ENCODE measurements around the gene PRPF38B.
A peak's percentile ranks its signal among the peaks of the same experiment; 100 is the strongest.

PRPF38B gene

DNA sequence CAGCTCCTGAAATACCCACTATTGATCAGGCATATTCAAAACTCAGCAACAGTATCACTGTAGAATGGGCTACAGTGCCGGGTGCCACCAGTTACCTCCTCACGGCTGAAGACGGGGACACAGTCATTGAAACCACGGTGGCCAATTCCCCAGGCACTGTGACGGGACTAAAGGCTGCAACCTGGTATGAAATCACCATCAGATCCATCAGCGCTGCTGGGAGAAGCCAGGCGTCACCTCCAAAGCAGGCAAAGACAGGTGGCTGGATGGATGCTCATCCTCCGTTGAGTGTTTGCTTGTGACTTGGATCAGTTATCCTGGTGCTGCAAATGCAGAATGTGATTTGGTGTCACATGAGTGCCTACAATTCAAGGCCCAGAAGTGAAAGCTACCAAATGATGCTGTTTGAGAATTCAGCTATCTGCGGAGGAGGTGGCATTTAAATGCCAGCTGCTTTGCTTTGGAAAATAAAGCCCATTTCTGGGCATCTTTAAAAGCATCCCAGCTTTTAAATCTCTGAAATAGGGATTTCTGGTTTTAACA, 25.7 kb downstream of the PRPF38B start:
- no peak for DNase-seq (ENCODE audit: low spot score)

DNA sequence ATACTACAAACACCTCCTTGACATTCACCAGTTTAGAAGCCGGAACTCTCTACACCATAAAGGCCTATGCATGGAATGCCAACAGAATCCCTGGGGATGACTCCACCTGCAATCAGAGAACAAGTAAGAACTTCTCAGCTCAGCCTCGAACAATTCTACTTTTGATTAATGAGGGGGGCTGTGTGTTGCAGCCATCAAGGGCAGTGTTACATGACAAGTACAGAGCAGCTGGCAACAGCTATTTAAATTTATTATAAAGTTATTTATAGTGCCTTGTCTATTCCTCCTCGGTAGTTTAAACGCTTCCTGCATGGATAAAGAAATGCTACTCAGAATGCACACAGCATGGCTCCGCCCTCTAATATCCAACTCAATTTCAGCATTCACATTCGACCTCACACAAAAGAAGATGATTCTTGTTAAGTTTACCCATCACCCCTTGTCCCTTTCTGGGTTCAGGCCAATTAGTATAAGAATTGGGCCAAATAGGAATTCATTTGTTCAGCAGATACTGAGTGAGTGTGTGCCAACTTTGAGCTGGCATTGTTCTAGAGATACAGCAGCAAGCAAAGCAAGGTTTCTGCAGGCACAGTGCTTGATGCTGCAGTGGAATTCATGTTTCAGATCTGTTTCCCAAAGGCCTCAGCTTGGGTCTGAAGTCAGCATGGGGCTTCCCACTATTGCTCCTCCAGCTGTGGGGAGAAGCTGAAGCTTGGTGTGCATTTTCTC, 27.0 kb downstream of the PRPF38B start:
- DNase-seq (ENCODE audit: low spot score): no peak

DNA sequence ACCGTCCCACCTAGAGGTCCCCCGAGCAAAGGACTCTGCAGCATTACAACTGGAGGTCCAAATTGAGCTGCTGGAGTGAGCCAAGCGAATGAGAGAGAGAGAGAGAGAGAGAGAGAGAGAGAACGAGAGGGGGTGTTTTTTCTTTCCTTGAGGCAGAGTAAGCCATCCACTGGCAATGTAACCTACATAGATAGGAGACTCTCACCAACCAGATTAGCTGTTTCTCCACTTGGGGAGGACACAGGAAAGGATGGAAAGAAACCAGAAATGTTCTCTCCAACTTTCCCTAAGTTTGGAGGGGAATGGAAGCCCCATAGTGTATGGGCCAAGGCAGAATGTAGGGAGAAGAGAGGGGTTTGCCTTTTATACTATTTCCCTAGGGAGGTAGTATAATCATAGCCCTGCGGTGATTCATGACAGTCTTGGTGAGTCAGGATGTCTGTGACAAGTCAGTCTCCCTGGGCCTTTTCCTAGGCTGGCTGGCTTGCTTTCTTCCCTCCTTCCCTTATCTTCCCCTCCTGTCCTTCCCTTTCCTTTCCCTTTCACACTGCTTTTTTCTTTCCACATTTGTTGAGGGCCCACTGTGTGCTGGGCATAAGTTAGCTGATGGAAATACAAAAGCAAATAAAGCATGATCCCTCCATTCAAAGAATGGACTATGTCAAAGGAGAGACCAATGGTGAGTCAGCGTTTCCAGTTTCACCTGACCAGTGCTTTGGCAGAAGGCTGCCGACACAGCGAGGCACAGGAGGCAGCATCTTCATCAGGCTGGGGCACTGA, 27.7 kb downstream of the PRPF38B start:
- peak; percentile 50 for DNase-seq (ENCODE audit: low spot score)

DNA sequence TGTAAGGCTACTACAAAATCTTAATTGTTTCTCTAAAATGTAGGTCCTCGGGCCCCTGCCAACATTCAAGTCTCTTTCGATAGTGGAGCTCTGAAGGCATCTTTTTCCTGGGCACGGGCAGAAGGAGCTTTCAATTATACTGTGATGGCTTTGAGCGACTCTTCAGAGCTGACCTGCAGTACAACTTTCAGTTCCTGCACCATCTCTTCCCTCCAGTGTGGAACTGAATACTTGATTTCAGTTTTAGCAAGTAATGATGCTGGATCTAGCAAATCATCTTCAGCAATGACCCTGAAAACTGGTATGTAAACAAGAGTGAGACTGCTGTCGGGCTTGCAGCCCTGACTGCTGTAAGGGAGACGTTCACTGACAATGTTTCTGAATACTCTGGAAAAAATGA, 30.2 kb downstream of the PRPF38B start:
- no peak for DNase-seq (ENCODE audit: low spot score)

DNA sequence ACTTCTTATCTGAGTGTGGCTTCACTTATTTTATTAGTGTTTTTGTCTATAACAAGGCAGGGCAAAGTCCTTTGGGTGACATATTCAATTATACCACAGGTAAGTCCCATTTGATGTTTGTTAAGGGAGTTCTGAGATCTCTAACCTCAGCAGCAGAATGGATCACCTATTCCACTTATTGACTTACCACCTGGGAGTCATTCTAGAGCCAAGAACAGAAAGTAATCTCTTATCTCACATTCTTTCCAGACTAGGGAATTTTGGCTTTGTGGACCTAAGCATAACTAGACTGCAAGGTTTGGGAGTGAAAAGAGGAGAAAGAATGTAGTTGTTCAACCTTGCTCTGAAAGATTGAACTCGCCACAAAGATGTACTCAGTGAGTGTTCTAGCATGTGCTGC, 33.8 kb downstream of the PRPF38B start:
- no peak for DNase-seq (ENCODE audit: low spot score)

DNA sequence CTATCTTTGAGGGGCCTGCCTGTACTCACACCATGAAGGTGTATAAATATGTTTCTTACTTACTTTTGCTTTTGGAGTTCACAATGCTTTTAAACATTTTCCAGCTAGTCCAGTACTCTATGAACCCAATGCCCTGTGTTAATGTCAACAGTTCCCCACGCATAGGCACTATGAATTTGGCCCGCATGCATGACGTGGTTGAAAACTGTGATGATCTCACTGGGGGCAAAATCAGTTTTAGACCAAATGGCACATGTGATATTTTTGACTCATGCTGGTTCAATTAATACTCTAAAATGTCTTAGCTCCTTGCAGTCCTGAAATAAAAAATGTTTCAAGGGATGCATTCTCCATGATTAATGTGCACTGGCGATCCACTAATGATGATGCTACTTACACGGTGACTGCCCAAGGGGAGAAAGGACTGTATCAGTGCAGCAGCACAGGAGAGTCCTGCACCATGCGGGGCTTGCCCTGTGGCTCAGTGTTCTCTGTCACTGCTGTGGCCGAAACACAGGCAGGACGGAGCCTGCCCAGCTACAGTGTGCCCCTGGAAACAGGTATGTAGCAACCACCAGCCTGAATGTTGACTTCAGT, 36.3 kb downstream of the PRPF38B start:
- DNase-seq (ENCODE audit: low spot score): no peak

DNA sequence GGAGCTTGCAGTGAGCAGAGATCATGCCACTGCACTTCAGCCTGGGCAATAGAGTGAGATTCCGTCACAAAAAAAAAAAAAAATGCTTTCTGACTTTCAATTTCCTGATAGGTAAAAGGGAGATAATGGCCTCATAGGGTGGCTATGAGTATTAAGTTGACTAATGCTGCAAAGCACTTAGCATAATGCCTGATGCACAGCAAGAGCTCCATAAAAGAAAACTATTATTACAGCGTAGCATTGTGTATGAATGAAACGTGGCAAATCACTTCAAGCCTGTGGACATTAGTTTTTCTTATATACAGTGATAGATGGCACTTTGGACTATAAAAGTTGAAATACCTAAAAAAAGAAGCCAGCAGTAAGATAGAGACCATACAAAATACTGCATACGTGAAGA, 37.4 kb downstream of the PRPF38B start:
- DNase-seq (ENCODE audit: low spot score): no peak

DNA sequence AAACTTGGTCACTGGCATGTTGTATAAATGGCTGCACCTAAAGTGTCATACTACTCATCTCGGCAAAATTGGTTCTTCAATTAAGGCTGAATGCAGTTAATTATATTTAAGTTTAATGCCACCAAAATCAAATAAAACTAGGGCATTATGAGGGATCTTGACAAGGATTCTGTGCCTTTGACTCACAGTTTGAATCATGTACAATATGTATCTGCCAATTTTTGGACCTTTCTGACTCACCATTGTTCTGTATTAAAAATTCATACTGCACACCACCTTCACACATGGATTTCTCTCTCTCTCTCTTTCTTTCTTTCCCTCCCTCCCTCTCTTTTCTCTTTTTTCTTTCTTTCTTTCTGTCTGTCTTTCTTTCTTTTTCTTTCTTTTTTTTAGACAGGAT, 40.3 kb downstream of the PRPF38B start:
- no peak for DNase-seq (ENCODE audit: low spot score)

DNA sequence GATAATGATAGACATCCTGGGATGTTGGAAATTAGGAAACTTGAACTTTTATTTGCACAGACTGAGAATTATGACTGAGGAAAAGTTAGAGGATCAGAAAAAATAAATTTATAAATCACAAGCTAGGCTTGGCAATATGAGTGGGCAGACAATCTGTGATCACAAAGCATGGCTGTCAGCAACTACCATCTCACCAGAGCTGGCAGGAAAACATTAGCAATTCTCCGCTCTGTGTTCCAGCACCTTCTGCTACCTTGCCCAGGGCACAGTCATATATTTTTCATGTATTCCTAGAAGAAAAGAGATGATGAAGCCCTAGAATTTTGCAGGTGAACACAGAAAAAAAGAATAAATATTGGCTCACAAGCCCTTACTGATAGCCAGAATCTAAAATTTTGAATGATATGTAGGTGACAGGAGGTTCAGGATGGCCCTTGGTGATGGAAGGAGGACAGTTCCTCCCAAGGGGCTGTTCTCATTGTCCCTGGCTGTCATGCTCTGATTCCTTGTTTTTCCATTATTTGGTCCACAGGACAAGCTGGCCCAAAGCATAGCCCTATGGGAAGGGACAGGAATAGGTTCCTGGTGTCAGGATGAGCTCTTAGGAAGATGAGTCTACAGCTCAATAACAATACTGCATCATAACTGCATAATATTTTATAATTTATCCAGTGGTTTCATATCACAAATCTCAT, 42.2 kb downstream of the PRPF38B start:
- no peak for DNase-seq (ENCODE audit: low spot score)

DNA sequence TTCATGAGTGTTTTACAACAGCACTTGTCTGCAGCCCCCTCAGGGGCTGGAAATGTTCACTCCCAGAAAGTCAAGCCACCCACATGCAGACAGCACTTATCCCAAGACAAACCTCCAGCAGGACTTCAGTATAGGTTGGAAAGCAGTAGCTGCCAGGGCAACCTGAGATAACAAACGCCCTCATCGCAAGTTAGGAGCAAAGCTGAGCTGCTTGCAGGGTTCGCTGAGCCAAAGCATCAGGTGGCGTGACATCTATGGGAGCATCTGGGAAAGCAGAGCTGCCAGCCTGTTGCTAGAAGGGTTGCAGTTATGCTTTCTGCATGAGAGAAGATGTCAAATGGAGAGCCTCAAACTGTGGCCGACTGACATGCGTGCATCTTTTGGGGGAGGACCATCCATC, 50.1 kb downstream of the PRPF38B start:
- no peak for DNase-seq (ENCODE audit: low spot score)

DNA sequence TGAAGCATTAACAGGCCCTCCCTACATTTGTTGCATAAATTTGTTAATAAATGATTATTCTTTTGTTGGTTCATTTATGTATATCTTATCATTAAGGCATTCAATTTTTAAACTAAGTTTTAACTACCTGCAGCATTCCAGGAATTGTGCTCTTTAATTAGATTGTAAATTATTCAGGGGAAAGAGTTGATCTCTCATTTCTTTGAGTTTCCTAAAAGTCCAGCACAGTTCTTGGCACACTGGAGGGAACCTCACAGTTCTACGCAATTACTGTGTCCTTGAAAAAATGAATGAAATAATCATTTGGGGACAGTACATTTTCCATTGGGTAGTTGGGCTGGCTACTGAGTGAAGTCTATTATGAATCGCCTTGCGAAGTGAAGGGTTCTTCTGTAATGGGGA, 53.9 kb downstream of the PRPF38B start:
- DNase-seq (ENCODE audit: low spot score): no peak

DNA sequence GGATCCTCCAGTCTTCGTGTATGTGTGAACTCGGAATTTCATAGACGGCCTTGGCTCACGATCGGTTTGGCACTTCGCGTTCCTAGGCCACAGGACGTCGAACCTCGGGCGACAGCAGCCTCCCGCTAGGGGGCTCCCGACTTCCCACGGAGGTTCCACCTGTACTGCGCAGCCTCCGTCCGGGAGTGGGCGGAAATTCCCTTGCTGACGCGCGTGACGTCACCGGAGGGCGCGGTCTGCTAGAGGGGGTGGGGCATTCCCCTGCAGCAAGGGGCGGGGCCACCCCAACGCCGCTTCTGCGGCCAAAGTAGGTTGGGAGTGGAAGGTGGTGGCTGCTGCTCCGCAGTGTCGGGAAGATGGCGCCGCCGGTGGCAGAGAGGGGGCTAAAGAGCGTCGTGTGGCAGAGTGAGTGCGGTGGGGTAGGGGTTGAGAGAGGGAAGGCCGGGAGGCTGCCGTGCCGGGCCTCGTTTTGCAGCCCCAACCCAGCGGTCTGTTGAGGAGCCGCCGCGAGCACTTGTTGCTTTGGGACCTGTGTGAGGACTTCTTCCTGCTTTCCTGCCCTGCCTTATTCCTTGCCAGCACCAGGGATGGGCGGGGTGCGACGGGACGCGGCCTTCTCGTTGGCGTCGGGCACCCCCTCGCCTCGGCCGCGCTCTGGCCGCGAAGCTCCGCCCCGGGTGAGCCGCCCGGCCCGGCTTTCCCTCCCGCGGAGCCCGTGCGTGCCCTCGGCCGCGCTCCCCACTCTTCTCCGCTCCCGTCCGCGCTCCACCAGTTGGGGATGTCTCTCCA, 54.5 kb downstream of the PRPF38B start, which contains the start of gene STXBP3:
TSS of gene STXBP3 (plus strand) at position 293 of the 789 bp plus-strand sequence. CDS start at position 357, 64 bp downstream.
- DNase-seq (ENCODE audit: low spot score): peak; percentile 93

DNA sequence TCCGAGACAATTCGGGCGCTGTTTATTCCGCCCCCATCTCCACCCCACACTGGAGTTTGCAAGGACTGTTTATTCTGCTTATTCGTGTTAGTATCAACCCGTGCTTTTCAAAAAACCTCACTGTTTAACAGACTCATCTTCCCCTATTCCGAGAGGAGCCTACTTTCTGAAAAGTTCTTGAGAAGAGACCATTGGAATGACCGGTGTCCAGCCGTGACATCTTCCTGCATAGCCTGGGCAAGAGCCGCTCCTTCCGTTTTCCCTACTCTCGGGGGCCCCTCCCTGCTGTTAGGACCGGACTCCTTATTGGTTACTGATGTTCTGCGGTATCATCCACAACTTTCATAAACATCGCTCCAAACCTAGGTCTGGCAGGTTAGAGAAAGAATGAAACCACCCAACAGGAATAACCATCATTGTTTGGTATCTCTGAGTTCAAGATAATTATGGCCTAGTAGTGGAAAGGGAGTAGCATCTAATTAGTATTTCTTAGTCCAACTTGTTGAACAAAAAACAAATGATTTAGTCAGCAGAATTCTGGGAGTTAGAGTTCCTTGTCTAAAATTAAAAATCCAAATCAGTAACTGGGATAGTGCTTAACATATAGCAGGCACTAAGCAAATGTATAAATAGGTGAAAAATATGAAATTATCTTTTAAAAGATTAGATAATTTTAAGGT, 55.2 kb downstream of the PRPF38B start:
- peak; percentile 87 for DNase-seq (ENCODE audit: low spot score)

DNA sequence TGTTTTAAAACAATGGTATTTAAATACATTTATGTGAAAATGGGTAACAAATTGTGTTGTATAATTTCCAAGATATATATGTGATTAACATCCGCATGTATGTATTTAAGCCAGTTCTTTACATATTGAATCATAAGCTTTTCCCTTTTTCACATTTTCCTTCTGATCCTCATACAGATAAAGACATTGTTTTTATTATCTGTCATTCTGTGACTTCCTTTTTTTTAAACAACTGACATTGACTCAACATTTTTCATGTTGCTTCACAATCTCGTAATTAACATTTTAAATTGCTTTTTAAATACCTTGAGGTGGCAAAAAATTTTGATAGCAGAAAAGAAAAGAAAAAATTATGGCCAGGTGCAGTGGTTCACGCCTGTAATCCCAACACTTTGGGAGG, 55.8 kb downstream of the PRPF38B start:
- DNase-seq (ENCODE audit: low spot score): no peak

DNA sequence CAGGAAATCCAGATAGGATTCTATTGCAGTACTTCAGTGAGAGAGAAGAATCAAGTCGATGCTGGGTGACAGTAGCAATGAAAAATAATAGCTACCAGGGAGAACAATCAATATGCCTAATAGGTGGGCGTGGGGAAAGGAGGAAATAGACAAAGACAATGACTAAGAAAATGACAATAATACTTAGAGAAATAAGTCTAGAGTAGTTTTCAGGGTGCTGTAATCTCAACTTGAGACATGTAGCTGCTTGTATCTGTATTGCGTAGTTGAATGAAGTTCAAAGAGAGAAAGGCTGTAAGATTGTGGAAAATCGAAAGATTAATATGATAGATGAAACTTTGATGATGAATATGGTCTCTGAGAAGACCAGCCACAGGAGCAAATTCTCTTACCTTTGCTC, 57.0 kb downstream of the PRPF38B start:
- DNase-seq (ENCODE audit: low spot score): no peak

DNA sequence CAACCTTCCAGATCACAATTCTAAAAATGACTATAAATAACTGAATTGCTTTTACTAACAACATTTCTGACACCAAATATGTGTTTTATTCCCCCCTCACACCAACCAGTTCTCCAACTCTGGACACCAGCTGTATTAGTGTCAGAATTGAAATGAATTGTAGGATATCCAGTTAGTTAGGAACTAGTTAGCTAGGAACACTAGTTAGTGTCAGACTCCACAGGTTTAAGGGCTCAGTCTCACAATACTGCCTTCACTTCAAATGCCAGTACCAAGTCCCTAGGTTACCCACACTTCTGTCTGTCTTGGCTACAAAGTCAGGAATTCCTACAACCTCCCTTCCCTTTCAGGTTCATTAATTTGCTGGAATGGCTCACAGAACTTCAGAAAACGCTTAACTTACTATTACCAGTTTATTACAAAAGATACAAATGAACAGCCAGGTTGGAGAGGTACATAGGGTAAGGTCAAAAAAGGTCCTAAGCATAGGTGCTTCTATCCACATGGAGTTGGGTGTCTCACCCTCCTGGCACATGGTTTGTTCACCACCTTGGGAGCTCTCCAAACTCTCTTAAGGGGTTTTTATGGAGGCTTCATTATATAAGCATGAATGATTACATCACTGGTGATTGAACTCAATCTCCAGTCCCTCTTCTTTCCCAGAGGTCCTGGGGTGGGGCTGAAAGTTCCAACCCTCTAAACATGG, 58.5 kb downstream of the PRPF38B start:
- DNase-seq (ENCODE audit: low spot score): no peak

Data from SW480 (cell line).